ENCODE results near the gene OR4A15. TPM values are rescaled to one million over a fixed set of nuclear protein-coding genes. Genes with fewer than 3 reads are reported as not detected.

Gene OR4A15
- total RNA-seq (2011; cell fraction: chromatin; rRNA removed; ENCODE audit: low replicate concordance) = not detected in 2 replicates
- not detected in 2 replicates for total RNA-seq (2011; cell fraction: nucleolus; rRNA removed)
- not detected in 2 replicates for total RNA-seq (2011; cell fraction: nucleoplasm; rRNA removed)
- total RNA-seq (2014; rRNA removed) (not detected in 2 replicates), total RNA-seq (2014; rRNA removed; fragmentation: Illumina TruSeq; extraction: Trizol) (not detected in 2 replicates), total RNA-seq (2015; rRNA removed; fragmentation: Illumina TruSeq; extraction: Trizol) (not detected in 2 replicates), total RNA-seq (2021) (not detected in 2 replicates), polyA plus RNA-seq (2011; rRNA removed) (not detected in 2 replicates), polyA plus RNA-seq (2014; fragmentation: Illumina TruSeq; extraction: Trizol) (not detected in 2 replicates), polyA plus RNA-seq (2014; fragmentation: Nextera tagmentation; extraction: Ambion mirVana) (not detected), polyA plus RNA-seq (2014; rRNA removed) (not detected in 2 replicates), polyA minus RNA-seq (2011; rRNA and poly(A)+ RNA removed) (not detected in 2 replicates), Bru-seq, nascent RNA (not detected), BruChase-seq, experiment 1, labeled RNA remaining after a 2-hour chase (not detected), BruChase-seq, experiment 2, labeled RNA remaining after a 6-hour chase (not detected)
- polyA plus RNA-seq (2011; cell fraction: cytosol; rRNA removed) = not detected in 2 replicates
- polyA plus RNA-seq (2011; cell fraction: nucleus; rRNA removed) = not detected in 2 replicates
- polyA plus RNA-seq (2012) = not detected in 2 replicates
- polyA minus RNA-seq (2011; cell fraction: cytosol; rRNA and poly(A)+ RNA removed) = not detected in 2 replicates
- polyA minus RNA-seq (2011; cell fraction: nucleus; rRNA and poly(A)+ RNA removed) = not detected in 2 replicates
- long read RNA-seq, experiment 1 = 0 reads
- long read RNA-seq, experiment 2 = 0 reads
- long read RNA-seq, experiment 3 = 0 reads

GRCh38 chr11:55367674-55368073 lies at the start of gene OR4A15:
TSS of gene OR4A15 (plus strand) at chr11:55367974. CDS start at chr11:55367974, 0 bp downstream.
- intact Hi-C loops (cut with micrococcal nuclease) = no loop called here
- no peaks in the 10 kb centered on the region for H3K9me3 ChIP-seq (replicated peaks; ENCODE audit: control insufficient read depth, insufficient read depth, low read depth, low read length)
- no peak within 1 kb of the TSS for H3K4me2 ChIP-seq (ENCODE audit: insufficient read depth, low read length)
- in situ Hi-C loops (cut with MboI) = no loop called here
- CTCF ChIA-PET (ENCODE audit: low intra/inter-chr PET ratio) = no interaction called here
- no peak within 1 kb of the TSS for H3K4me3 ChIP-seq
- H3K36me3 ChIP-seq (ENCODE audit: control insufficient read depth, insufficient read depth, low read length) = no peaks in the 10 kb centered on the region
- ATAC-seq (no peak), DNase-seq (ENCODE audit: extremely low read depth in 1 of 4, low spot score in 3 of 4) (no peak), FAIRE-seq (no peak)
- H3K27ac ChIP-seq (ENCODE audit: extremely low read depth, low read depth, low read length) = no peak within 1 kb of the TSS
- no peaks in the 10 kb centered on the region for H3K4me1 ChIP-seq (replicated peaks in 1 of 2; ENCODE audit: control insufficient read depth in 2 of 2, insufficient read depth in 2 of 2, low read length in 2 of 2)
- BruUV-seq (replicated peaks) = no TSS peak
- H4K20me1 ChIP-seq (replicated peaks; ENCODE audit: control insufficient read depth, insufficient read depth, low read length) = no peaks in the 10 kb centered on the region
- 0% methylated on average over 4 of the region's 4 CpGs for WGBS (ENCODE audit: insufficient coverage, low coverage, missing lambda C conversion rate)
- H3K27me3 ChIP-seq (ENCODE audit: control insufficient read depth in 2 of 2, insufficient read depth in 2 of 2, low read length in 2 of 2) = no peaks in the 10 kb centered on the region
- no peaks in the 10 kb centered on the region for H3K9me1 ChIP-seq (ENCODE audit: control insufficient read depth, insufficient read depth, low read length)
- H3K9ac ChIP-seq (ENCODE audit: insufficient read depth in 1 of 2, low read depth in 2 of 2, low read length in 2 of 2) = no peak within 1 kb of the TSS
- no peaks in the 10 kb centered on the region for H3K79me2 ChIP-seq (ENCODE audit: control insufficient read depth, insufficient read depth, low read length)
- POLR2A ChIA-PET = no interaction called here
- TF ChIP-seq SIRT6 (IDR thresholded peaks at IDR 0.05; ENCODE audit: low read depth, low read length) (no peak), TCF7 (IDR thresholded peaks at IDR 0.05; ENCODE audit: borderline replicate concordance) (no peak), ARNT (IDR thresholded peaks at IDR 0.05) (no peak), E2F1 (CRISPR knock-in tag; IDR thresholded peaks at IDR 0.05) (no peak), POLR2A (conservative IDR thresholded peaks at IDR 0.05) (no peak), HDGF (IDR thresholded peaks at IDR 0.05) (no peak), ZNF12 (CRISPR knock-in tag; IDR thresholded peaks at IDR 0.05) (no peak), CTCFL (IDR thresholded peaks at IDR 0.05; ENCODE audit: borderline replicate concordance, insufficient read depth, low read depth, low read length, poor library complexity, severe bottlenecking) (no peak), JUNB (CRISPR knock-in tag; conservative IDR thresholded peaks at IDR 0.05) (no peak)
- no peak within 1 kb of the TSS for H2AFZ ChIP-seq (ENCODE audit: low read depth, low read length)
